T-helper 1 cell (primary cell): Measurements from ENCODE around the gene IGSF1.

ENCODE experiments used
- DNase-seq, 5 donors: peaks; one replicate each; pipeline ENCODE4 v3.0.0-alpha.2; 2012 to 2020
- total RNA-seq, 4 donors: gene quantifications; one replicate each; lab custom pipeline; 2026; lab: John Stamatoyannopoulos, UW

The IGSF1 gene, protein sequence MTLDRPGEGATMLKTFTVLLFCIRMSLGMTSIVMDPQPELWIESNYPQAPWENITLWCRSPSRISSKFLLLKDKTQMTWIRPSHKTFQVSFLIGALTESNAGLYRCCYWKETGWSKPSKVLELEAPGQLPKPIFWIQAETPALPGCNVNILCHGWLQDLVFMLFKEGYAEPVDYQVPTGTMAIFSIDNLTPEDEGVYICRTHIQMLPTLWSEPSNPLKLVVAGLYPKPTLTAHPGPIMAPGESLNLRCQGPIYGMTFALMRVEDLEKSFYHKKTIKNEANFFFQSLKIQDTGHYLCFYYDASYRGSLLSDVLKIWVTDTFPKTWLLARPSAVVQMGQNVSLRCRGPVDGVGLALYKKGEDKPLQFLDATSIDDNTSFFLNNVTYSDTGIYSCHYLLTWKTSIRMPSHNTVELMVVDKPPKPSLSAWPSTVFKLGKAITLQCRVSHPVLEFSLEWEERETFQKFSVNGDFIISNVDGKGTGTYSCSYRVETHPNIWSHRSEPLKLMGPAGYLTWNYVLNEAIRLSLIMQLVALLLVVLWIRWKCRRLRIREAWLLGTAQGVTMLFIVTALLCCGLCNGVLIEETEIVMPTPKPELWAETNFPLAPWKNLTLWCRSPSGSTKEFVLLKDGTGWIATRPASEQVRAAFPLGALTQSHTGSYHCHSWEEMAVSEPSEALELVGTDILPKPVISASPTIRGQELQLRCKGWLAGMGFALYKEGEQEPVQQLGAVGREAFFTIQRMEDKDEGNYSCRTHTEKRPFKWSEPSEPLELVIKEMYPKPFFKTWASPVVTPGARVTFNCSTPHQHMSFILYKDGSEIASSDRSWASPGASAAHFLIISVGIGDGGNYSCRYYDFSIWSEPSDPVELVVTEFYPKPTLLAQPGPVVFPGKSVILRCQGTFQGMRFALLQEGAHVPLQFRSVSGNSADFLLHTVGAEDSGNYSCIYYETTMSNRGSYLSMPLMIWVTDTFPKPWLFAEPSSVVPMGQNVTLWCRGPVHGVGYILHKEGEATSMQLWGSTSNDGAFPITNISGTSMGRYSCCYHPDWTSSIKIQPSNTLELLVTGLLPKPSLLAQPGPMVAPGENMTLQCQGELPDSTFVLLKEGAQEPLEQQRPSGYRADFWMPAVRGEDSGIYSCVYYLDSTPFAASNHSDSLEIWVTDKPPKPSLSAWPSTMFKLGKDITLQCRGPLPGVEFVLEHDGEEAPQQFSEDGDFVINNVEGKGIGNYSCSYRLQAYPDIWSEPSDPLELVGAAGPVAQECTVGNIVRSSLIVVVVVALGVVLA (N-terminal part only)
- 0 reads per million in 4 donors for total RNA-seq

DNA sequence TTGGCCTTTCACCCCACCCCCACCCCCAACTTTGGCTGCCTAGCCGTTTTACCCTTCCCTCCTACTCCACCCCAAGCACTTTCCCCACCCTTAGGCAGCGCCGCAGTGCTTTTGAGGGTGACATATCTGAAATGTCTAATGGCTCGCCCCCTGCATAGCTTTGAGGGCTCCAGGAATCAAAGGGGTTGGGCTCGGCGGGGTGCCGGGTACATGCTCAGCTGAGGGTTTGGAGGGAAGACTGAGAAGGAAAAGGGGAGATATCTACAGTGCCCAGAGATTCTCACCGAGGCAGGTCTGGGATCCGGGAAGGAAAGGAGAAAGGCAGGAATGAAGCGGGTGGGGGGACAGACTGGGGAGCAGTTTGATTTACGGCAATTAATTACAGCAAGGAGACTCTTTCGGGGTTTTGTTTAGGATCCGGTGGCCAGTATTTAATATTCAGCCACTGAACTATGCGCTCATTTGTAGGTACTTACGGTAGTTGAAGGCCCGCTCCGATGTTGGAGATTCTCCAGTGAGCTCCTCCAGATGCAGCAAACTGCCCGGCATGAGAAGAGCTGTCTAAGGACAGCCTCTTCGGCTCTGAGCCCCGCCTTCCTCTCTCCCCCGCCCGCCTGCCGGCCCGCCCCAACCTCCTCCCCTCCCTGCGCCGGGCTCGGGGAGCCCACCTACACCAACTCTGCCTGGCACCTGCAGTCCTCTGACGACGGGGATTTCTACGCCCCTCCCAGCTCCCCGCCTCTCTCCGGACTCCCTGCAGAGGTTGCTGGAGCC is at the start of gene IGSF1:
IGSF1 (minus strand) TSS at position 569 of the 774 bp plus-strand sequence. CDS start 2,632 bp downstream, outside the sequence.
- DNase-seq, result no peak

DNA sequence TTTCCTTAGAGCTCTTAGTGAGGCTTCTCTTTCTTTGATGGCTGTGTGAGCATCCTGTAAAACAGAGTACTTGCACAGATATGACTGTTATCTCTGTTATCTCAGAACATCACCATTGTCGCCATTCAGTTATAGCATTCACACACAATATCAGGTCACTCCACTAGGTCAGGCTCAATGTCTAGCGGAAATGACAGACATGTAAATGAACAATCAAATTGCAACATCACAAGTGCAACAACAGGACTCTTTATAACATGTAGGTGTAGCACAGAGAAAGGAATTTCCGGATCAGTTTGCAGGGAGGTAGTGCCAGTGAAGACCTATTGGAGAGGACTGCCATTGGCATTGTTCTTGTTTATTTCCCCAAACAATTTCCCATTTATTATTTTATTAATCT is 43.2 kb upstream of the IGSF1 start:
- no peak for DNase-seq

DNA sequence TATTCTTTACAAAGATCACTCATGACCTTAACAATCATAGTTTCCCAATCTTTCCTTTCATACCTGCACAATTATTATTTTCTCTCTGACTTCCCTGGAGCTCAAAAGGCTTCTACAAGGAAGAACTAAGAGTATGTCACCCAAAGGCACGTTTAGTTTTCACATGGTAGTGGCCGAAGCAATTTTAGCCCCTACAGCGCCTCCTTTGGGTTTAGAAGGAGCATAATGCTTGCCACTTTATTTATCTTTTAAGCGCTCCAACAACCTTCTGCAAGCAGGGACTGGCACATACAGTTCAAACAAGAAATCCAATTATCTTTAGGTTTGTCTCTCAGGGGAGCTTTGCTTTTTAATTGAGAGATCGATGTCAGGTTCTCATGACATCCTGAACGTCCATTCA is 42.0 kb upstream of the IGSF1 start:
- DNase-seq, result no peak

DNA sequence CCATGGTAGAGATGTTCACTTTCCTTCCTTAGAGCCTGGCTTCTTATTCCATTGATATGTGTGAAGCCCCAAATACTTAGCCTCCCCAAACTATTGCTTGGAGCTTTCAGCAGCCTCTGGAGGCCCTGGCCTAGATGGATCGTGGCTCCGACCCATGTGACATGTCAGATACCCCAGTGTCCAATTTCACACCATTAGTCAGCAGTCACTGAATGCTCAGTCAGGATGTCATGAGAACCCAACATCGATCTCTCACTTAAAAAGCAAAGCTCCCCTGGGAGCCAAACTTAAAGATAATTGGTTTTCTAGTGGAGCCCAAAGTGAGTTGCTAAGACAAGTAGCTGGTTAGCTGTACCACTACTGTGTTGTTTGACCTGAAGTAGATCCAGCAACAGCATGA is 41.6 kb upstream of the IGSF1 start:
- no peak for DNase-seq

DNA sequence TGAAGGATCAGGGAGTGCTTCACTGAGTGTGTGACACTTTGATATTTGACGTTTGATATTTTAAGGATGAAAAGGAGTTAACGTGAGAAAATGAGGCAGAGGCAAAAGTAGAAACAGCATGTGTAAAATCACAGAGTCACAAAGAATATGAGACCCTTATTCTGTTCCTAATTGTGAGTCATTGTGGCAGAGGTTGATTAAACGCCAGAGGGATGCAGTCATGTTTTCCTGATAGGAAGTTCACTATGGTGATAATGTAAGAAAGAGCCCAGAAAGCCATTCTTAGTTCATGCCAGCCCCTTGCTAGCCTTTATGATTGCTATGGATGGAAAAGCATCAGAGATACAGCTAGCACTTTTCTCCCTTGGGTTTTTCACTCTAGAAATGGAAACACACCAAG is 33.5 kb upstream of the IGSF1 start:
- no peak for DNase-seq

DNA sequence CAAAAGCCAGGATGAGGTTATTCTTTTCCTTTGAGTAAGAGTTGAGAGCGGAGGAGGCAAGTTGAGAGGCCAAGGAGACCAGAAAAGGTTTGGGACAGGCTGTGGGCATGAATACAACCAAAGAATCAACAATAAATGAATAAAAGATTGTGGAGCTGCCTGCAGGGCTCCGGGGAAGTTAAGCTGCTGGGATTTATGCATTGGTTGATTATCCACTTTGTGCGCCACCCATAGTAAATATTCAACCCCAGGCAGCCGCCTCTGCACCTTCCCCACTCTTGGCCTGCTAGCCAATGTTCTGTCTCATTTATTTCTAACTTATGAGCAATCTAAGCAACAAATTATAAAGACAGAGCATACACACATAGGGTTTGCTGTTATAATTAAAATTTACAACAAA is 28.2 kb upstream of the IGSF1 start:
- no peak for DNase-seq

DNA sequence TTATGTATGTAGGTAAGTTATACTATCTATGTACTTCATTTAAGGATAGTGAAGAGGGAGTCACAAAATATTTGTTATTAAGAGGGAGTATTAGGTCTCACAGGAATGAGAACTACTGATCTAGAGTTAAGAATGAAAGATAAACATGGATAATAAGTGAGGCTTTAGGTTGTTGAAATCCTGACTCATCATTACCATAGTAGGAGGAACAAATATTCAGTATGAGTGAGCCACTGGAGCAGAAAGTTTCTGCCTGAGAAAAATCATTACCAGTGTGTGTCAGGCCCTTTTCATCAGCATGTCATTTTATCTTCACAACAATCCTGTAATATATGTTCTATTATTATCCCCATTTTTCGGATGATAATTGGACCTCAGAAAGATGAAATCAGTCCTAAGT is 27.2 kb upstream of the IGSF1 start:
- no peak for DNase-seq

DNA sequence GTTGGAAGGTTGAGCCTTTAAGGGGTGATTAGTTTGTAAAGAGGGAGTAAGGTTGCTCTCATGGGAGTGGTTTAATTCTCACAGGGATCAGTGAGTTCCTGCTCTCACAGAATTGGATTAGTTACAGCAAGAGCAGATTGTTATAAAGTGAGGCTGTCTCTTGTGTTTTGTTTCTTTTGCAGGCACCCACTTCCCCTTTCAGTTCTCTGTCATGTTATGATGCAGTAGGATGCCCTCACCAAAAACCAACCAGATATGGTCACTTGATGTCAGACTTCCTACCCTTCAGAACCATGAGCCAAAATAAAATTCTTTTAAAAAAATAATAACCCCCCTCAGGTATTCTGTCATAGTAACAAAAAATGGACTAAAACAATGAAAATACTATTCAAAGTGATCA is 19.9 kb upstream of the IGSF1 start:
- no peak for DNase-seq

DNA sequence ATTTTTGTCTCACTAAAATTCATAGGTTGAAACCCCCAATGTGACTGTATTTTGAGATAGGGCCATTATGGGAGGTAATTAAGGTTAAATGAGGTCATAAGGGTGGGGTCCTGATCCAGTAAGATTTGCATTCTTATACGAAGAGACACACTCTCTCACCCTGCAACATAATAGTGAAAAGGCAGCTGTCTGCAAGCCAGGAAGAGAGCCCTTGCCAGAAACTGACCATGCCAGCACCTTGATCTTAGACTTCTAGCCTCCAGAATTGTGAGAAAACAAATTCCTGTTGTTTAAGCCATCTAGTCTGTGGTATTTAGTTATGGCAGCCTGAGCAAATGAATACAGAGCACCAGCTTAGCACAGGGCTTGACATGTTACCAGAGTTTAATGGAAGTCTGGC is 17.5 kb upstream of the IGSF1 start:
- no peak for DNase-seq

DNA sequence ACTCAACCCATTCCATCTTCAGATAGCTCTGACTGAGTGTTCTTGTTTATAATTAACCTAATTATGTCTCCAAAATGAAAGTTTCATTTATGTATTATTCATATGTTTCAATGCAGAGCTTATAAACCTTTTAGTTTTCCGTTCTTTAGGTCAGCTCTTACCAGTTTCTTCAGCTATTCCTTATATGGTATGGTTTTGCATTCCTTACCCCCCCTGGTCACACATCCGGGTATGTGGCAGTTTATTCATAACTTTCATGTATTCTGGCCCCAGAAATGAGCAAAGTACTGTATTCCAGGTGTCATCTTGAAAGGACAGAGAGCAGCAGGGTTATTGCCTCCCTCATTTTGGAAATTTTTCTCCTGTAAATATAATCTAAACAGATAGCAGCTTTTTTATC is 16.8 kb upstream of the IGSF1 start:
- DNase-seq, result no peak

DNA sequence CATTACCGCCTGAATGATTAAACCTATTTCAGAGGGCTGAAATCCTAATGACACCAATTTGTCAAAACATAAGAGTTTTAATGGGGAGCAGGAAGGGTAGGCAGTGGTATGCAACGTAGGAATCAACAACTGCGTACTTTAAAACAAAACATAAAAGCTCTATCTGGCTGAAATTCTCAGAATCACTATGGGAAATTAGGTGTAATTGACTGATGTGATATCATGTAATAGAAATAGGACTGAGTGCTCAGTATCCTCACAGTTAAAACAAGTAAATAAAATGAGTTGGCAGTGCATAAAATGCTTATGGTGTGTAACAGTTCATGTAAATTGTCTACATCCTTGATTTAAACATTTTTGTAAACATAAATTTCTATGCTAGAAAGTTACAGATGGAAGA is 13.6 kb upstream of the IGSF1 start:
- DNase-seq, result no peak

DNA sequence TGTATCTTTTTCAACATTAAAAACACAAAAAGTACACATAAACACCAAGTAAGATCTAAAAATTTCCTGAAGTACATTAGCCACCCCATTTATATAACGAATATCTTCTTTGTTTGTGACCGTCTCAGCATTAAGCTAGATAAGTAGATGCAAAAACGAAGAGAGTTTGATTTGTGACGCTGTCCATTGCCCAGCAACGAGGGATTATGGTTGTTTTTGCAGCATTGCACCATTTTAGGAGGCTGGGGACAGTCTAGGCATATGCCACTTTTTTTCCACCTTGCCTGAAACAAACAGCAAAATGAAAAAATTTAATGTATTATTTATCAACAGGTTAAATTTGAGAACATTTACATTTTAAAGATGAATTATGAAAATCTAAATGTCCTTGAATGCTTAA is 12.0 kb upstream of the IGSF1 start:
- DNase-seq, result no peak

DNA sequence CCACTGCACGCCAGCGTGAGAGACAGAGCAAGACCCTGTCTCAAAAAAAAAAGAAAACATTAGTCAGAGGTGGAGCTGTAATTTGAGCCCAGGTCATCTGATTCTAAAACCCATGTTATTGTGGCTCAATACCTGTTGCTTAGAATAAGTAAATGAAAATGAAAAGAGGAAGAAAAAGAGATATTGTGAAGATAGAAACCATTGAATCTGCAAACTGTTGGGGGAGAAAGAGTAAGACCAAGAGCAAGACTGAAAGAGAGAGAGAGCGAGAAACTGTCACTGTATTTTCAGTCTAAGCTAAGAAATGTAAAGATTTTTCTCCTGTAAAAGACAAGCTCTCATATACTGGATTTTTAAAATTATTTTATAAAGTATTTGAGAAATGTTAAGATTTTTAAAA is 9.7 kb upstream of the IGSF1 start:
- DNase-seq, result no peak

DNA sequence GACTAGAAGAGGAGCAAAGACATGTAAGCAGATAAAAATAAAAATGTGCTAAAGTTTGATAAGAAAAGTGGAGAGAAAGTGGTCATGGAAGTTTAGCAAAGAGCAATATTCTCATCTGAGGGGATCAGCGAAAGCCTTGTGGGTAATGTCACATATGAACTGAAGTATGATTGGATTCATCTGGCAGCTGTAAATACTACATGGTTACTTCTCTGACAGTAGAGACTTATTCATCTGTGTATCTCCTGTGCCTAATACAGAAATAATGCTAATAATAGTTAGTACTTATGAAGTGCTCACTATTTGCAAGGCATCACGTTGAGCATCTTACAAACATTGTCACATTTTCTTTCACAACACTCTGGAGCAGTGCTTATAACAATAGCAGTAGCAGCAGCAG is 8.9 kb upstream of the IGSF1 start:
- no peak for DNase-seq

DNA sequence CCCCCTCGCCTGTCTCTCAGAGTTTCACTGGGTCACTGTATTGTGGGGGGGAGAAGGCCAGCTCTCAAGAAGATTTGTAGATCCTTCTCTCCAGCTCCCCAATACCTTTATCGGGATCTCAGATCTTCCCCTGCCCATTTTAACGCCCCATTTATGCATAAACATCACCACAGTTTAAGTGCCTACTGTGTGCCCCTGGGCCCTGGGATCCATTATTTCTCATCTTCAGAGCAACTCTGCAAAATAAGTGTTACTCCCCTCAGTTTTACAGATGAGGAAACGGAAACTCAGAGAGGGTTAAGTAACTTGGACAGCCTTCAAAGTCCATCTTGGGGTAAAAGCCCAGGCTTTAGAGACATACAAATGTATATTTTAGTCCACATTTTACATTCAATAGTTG is 421 bp upstream of the IGSF1 start:
- DNase-seq, result no peak

DNA sequence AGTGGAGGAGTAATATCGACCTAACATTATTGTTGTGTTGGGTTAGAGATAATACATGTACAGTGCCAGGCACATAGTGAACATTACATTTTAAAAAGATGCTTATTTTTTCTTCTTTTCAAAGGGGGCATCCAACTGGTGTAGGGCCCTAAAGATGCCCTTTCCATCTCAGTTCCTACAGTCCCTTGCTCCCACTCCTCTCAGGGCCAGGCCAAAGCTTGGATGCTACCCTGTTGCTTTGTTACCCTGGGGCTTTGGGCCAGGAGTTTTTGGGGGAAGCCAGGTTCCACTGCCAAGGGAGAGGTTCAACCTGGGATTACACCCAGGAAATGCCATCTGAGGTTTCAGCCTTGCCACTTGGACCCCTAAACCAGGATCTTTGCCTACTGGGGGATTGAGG is 918 bp downstream of the IGSF1 start:
- DNase-seq, result no peak

DNA sequence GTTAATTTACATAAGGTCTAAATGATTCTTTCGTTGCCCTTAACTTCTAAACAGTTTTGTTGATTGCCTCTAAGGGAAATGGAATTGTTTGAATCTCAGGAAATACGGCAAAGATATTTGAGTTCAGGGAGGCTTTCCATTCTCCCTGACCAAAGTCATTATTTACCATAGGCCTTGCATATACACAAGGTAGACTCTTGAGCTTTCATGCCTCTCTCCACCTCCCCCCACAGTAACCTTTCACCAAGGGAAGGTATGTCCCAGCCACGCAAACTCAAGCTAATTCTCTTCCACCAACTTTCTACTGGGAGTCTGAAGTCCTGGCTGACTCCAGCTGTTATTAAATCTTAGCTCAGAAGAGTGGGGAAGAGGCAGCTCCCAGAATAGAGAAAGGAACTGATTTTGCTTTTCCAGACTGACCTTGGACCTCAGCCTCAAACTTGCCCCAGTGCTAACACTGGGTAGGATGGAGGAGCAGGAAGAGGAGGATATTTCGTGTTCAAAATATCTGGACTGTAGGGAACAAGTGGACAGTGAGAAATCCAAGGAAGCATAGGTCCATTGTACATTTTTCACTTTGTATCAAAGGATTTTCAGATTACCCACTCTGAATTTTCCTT is 1.4 kb downstream of the IGSF1 start:
- DNase-seq, result no peak

DNA sequence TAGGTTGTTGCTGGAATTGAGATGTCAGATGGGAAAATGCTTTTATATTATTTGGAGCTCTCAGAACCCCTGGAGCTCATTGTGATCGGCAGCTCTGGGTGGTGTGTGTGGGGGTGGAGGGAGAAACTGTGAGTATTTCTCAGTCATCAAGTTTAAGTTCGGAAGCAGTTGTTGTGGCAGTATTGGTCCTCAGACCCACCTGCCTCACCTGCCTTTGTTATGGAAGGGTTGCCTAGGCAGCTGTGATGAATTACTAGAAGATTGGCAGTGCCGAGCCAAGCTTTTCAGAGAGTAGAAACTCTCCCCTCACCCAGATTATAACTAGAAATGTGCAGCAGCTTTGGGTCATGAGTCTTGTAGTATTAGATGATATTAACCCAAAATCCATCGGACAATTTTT is 9.5 kb downstream of the IGSF1 start:
- DNase-seq, result no peak

DNA sequence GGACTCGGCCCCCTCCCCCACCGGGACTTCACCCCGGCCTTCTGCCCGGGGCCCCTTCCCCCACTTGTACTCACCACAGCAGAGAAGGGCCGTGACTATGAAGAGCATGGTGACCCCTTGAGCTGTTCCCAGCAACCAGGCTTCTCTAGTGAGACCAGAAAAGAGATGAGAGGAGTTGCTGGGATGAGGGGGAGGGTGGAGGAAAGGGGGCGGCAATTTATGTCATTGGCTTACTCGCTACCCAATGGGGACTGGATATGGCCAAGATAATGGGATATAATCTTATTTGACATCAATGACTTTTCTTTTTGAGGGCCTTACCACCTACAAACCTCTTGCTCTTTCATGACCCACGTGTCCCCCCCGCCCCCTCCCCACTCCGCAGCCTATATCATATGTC is 9.9 kb downstream of the IGSF1 start:
- no peak for DNase-seq

DNA sequence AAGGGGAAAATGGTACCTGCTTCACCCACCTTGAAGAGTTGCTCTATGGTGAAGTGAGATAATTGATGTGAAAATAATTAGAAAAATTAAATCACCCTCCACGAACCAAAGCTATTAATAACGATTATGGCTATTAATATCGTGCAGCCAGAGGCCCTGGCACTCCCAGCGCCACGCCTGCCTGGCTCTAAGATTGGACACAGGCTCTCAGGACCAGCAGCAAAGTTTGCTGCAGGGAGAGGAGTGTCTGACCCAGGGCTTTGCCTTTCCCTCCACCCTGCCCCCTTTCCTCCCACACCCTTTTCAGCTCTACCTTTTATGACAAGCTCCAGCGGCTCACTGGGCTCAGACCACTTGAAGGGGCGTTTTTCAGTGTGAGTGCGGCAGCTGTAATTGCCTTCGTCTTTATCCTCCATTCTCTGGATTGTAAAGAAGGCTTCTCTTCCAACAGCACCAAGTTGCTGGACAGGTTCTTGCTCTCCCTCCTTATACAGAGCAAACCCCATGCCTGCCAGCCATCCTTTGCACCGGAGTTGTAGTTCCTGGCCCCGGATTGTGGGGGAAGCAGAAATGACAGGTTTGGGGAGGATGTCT is 11.5 kb downstream of the IGSF1 start:
- no peak for DNase-seq

DNA sequence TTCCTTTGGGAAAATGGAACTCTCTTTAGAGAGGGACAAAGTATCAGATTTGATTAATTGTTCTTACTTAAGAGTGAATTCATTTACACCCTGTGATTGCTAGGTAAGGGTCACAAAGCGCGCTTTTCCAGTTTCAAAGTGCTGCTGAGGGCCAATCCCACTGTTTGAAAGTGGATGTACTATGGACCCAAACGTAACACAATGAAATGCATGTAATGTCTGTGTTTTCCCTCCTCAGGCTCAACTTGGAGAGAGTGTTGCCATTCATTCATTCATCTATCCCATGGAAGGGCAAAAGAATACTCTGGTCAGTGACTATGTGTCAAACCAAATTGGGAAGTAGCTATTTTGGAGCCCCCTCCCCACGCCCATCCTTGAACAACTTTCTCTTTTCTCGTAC is 16.1 kb downstream of the IGSF1 start:
- DNase-seq, result no peak

DNA sequence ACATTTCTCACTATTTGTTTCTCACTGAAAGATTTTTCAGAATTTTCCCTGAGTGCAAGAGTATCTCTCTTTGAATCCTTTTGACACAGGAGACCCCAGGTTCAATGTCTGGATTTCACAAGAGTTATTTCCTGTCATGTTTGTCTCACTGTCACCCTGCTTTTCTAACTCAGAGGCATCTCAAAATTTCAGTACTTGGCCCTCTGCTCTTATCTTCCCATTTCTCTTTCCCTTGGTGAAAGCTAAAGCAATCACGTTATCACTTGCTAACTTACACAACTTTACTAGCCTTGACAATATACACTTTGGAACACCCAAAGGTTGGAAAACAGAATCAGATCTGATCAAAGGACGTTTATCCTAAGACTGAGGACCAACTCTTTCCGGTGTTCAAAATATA is 17.3 kb downstream of the IGSF1 start:
- no peak for DNase-seq
